NT2/D1 (cell line): ENCODE results near the gene SMIM31.

Experiments used
- YY1 ChIP-seq: IDR thresholded peaks from 2 replicates; pipeline ENCODE4 v1.6.1; 2011; ENCODE audit not compliant: insufficient read length, insufficient read depth
- ZNF274 ChIP-seq: IDR thresholded peaks from 2 replicates; pipeline ENCODE4 v1.6.1; 2011; ENCODE audit warnings: mild to moderate bottlenecking, low read depth, low read length

DNA sequence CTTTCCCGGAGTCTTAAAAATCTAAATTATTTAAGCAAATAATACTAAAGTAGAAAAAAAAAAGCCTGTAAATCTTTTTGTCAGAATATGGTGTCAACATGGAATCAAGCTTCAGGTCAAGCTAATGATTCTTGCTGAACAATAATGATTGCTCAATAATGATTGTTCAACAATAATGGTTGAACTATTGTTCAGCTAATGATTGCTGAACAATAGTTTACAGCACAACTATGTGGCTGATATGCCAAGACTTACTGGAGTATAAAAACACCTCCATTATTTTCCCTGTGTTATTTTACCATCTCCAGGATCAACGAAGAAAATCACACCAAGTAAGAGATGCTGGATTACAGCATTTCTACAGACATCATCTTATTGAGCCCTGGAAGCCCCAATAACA is 35.1 kb upstream of the SMIM31 start:
- TF ChIP-seq YY1 (no peak), ZNF274 (no peak)
